Measurements from ENCODE around the gene SRPRA.
"Not testable (repeated sequence)": the region's sequence is repeated elsewhere in the genome, so short reads cannot be mapped to it uniquely, and the experiment has no call there.

The SRPRA gene, protein sequence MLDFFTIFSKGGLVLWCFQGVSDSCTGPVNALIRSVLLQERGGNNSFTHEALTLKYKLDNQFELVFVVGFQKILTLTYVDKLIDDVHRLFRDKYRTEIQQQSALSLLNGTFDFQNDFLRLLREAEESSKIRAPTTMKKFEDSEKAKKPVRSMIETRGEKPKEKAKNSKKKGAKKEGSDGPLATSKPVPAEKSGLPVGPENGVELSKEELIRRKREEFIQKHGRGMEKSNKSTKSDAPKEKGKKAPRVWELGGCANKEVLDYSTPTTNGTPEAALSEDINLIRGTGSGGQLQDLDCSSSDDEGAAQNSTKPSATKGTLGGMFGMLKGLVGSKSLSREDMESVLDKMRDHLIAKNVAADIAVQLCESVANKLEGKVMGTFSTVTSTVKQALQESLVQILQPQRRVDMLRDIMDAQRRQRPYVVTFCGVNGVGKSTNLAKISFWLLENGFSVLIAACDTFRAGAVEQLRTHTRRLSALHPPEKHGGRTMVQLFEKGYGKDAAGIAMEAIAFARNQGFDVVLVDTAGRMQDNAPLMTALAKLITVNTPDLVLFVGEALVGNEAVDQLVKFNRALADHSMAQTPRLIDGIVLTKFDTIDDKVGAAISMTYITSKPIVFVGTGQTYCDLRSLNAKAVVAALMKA

DNA sequence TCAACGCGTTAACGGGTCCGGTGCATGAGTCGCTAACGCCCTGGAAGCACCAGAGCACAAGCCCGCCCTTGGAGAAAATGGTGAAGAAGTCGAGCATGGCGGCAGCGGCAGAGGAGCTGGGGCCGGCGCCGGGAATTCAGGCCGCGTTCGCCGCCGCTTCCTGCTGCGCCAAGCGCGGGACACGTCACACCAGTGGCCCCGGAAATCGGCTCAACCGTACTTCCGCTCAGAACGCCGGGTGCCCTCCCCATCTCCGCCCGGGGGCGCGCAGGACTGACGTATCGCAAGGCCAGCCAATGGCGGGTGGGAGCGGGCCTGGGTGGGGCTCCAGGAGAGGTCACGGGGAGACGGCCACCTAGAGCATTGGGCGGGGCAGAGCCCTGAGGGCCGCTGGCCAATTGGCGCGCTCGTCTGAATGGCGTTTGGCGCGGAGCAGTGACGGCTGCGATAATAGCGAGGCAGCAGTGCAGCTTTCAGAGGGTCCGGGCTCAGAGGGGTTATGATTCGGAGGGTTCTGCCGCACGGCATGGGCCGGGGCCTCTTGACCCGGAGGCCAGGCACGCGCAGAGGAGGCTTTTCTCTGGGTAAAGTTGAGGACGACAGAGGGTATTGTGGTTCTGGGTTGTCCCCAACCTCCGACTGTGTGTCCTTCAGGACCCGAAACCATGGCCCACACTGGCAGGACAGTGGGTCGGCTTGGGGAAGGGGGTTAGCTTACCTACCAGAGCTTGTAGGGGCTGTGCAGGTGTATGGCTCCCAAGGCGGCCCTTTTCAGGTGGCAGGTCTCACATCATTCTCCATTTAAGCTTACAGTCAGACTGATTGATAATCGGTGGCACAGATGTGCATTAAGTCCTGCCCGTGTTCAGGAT lies at the start of gene SRPRA, which contains the start of gene FOXRED1:
SRPRA (minus strand) TSS at position 188 of the 872 bp plus-strand sequence; CDS start at position 97, 91 bp downstream.
FOXRED1 (plus strand) TSS at position 447 of the 872 bp plus-strand sequence; CDS start at position 500, 53 bp downstream.
- peak; percentile 100 for DNase-seq

DNA sequence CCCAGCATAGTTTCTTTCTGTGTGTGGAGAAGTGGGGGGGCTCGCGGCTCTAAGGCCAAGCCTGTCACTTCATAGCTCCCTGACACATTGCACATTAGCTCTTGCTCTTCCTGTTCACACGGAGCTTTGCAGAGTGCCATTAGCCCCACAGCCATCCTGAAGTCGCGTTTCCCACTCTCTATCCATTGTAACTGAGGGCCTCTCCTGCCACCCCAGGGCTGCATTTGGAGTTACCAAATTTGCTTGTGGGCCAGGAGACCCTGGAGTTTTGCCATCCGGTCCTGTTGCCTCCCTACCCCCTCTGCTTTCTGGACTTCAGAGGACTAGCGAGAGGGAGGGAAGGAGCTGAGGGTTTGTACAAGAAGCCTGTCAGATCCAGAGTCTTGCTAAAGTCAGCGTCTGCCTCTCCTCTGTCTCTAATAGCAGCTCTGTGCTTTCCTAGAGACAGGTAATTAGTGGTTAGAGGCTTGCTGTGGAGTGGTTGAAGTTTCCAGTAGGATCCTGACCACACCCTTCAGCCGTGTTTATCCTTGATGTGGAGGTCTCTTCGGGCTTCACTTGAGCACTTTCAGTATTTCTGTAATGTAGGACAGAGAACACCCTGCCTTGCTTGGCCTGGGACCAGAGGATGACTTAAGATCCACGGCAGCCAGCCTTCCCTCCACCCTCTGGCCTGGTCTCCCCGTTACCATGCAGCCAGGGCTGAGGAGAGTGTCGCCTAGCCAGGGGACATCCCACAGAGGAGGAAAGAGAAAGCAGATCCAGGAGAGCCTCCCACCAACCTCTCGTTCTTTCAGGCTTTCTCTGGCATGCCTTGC lies 49.3 kb upstream of the SRPRA start:
- peak; percentile 65 for DNase-seq

DNA sequence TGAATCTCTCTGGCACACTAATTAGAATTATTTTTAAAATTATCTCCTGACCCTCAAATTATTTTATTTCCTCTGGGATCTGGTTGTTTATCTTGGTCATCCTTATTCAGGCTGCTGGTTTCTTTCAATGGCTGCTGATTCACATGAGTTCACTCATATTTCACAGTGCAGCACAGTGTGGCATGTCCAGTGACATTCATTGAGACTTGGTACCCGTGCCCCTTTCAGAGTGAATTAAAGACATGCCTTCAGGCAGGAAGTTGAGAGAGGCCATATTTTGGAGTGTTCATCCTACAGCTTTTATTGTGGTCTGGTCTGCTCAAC lies 48.7 kb upstream of the SRPRA start:
- peak; percentile 27 for DNase-seq

DNA sequence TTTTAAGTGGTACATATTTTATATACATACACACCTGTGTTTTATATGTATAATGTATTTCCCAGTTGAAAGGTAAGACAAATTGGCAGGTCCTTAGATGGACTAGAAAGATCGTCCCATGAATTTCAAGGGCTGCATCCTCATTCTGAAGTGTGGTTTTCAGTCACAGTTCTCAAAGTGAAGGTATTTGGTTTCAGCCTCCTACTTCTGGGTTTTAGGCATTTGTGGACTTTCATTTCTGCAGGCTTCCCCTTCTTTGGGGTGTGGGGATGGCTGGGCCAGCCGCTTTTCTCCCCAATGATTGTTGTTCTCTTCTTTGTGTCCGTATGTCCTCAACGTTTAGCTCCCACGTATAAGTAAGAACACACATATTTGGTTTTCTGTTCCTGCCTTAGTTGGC lies 45.1 kb upstream of the SRPRA start:
- DNase-seq: no peak

DNA sequence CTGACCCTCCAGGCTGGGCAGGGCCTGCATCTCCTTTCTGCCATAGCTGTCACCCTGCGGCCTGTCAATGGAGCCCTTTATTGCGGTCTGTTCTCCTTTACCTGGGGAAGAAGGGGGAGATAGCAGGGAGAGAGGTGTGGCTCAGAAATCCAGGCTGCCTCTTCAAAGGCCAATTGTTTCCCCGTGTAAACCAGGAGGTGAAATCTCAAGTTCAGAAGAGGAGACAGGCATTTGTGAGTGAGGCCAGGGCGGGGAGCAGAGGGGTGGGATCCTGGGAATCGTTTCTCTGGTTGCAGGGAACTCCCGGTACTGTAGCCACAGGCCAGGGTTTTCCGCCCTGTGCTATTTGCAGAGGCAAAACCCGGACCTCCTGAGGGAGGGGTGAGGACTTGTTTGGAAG lies 44.3 kb upstream of the SRPRA start:
- DNase-seq: no peak

DNA sequence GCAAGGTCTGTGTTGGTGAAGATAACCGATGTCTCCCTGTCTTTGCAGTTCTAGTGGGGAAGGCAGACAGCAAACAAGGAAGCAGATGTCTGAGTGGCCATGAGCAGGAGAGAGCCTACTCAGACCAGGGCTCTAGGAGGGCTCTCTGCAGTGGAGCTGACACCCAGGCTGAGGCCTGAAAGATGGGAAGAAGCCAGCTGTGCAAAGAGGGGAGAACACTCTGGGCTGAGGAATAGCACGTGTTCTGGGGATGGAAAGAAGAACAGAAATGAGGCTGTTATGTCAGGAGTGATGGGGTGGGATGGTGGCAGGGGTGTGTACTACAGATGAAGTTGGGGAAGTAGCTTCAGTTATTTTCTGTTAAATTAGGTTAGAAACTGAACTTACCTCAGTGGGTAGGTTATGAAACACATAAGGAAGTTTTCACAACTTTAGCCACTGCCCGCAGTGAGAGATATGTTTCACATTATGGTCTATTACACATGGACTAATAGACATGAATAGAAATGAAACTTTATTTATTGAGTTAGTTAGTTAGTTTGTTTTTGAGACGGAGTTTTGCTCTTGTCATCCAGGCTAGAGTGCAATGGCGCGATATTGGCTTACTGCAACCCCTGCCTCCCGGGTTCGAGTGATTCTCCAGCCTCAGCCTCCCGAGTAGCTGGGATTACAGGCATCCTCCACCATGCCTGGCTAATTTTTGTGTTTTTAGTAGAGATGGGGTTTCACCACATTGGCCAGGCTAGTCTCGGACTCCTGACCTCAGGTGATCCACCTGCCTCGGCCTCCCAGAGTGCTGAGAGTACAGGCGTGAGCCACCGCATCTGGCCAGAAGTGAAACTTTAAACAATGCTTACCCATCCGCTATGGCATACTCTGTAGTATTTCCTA lies 43.0 kb upstream of the SRPRA start:
- DNase-seq: no peak

DNA sequence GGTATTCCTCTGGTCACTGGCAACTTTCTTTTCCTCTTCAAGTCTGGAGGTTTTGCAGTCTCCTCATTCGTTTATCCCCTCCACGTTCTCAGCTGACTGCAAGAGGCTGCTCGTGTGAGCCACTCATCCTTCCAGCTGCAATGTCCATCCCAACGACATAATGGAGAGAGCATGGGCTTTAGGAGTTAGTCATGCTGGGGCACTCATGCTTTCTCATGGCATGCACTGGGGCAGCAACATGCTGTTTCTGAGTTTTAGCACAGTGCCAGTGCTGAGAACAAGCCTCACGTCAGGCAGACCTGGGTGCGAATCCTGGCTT lies 42.3 kb upstream of the SRPRA start:
- DNase-seq: no peak

DNA sequence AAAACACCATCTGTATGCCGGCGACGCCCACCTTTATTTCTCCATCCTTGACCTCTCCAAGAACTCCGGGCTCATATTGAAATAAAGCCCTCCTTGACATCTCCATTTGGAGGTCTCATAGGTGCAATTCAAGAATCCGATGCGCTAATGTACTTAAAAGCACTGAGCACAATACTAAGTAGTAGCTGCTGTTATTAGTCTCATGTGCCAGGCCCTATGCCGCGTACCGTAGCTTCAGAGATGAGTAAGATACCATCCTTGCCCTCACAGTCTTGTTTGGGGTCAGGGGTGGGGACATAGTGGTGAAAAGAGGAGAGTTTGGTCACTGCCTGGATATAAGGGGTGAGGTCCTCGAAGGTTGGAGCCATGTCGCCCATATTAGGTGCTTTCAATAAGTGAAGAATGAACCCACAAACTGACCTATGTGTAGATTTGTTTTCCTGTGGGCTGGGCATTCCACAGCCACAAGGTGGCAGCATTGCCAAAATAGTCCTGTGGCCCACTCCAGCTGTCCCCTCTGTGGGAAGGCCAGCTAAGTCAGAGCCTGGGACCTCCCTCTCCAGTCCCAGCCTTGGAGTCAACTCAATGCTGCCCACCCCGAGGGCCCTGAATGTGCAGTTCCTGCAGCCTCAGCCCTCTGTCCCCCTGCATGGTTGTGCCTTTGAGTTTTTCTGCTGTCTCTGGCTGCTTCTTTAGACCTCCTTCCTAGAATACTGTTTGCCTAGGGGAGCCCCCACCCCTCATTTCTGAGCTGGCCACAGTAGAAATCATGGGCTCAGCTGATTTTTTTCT lies 41.7 kb upstream of the SRPRA start:
- peak; percentile 55 for DNase-seq

DNA sequence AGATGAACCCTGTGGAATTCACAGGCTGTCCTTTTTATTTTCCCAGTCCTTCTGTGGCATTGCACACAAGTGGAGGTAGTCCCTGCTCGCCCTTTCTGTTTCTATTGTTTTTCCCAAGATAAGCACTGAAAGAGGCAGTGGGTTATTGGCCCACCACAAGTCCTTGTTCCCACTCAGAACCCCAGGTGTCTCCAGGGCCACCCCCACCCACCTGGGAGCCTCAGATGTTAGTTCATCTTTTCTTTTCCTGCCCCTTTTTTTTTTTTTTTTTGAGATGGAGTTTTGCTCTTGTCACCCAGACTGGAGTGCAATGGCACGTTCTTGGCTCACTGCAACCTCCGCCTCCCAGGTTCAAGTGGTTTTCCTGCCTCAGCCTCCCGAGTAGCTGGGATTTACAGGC lies 40.1 kb upstream of the SRPRA start:
- not testable (repeated sequence) for DNase-seq

DNA sequence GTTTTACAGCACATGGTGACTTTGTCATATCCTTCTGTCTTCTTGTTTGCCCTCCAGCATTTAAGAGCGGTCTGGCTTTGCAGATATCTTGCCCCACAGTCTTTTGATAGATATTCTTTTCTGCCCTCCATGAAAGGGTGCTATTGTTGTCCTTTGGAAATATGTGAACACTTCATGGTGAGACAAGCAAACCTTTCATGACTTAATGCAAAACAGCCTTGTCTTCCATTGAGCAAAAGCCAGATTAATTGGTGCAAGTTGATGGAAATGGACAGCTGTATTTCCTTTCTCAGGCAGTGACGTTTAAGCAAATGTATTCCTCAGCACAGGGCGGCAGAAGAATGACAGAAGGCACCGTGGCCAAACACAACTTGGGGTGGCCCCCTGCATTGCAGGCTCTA lies 39.6 kb upstream of the SRPRA start:
- DNase-seq: no peak

DNA sequence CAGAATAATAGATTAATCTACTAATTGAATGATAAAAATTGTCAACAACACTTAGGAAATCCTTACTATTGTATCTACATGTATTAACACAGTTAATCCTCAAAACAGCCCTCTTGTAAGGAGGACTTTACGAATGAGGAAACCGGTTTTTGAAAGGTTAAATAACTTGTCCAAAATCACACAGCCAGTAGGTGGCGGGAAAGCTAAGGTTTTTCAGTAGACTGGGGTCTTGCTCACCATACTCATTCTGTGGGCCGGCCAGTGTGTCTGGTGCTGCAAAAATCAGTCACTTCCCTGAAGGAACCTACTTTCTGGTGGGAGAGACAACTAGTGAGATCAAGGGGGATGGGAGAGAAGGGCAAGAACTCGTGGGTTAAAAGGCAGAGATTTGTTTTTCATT lies 39.0 kb upstream of the SRPRA start:
- DNase-seq: peak; percentile 26

DNA sequence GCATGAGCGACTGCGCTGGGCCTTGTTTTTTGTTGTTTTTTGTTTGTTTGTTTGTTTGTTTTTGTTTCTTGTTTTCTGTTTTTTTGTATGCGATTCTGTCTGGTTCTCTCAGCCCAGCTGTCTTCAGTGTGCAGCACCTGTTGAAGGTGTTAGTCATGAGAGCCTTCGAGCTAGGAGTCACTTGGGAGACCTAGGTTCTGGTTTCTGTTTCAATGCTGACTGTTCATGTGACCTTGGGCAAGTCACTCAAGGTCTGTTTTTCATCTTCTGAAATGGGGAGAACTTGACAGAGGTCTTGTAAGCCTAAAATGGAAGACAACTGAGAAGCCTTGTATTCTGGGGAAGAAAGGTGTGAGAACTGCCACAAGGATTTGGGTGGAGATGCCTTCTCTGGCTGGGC lies 37.0 kb upstream of the SRPRA start:
- DNase-seq: no peak

DNA sequence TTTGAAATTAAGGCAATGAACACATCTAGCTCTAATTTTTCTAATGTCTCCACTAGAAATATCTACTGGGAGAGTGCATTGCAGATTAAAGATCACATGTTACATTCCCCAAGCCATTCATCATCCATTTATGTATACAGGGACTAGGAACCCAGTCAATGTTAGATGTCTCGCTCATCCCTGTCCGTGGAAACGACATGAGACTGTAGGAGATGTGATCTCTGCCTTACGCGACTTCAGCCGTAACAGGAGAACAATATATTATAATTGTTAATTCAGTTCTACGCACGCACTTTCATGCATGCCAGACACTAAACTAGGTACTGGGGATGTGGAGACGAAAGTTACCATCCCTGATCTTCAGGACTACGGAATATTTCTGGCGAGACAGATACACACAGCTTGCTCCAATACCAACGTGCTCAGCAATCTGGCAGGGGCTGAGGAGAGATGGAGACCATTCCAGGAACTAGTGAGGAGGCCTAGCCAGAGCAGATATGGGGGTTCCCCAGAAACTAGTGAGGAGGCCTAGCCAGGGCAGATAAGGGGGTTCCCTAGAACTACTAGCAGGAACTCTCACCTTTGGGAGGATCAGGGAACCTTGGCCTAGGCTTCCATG lies 35.9 kb upstream of the SRPRA start:
- no peak for DNase-seq

DNA sequence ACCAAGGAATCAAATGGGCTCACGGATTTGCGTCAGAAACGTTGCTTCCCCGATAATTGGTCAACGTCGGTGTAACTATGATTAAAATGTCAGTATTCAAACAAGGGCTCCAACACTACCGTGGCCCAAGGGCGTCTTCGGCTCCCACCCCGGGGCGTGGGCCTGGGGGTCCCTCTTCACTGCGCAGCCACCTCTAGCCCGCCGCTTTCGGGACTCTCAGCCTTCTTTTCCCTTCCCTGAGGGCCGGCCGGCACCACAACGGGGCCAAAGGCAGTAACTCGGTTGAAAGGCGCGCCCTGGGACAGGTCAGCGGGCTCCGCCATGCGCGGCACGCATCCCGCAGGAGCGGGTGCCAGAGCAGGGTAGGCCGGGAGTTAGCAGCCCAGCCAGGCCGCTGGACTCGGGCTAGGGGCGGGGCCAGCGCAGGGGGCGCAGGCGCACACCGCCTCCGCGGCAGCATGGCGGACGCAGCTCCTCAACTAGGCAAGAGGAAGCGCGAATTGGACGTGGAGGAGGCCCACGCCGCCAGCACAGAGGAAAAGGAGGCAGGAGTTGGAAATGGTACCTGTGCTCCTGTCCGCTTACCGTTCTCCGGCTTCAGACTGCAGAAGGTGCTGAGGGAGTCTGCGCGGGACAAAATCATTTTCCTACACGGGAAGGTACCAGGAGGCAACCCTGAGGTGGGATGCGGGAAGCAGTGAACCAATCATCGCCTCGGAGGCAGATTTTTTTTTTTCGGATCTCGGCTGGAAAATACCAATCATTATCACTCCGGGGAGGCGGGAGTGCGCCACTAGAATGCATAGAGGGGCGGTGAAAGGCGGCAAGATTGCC lies 35.1 kb upstream of the SRPRA start, which contains the start of gene DCPS:
DCPS (plus strand) TSS at position 438 of the 834 bp plus-strand sequence; CDS start at position 459, 21 bp downstream.
- DNase-seq: peak; percentile 91

DNA sequence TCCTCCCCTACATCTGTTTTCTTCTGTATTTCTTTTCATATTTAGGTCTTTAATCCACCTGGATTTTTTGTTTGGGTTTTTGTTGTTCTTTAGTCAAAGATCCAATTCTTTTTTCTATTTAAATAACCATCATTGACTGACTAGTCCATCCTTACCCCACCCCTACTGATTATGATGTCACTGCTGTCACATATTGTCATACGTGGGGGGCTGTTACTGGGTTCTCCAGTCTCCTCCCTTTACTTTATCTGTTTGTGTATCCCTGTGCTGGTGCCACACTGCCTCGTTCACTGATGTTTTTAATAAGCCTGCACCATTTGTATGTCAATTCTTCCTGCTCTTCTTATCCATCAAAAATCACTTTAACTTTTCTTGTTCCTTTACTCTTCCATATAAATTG lies 28.3 kb upstream of the SRPRA start:
- no peak for DNase-seq

DNA sequence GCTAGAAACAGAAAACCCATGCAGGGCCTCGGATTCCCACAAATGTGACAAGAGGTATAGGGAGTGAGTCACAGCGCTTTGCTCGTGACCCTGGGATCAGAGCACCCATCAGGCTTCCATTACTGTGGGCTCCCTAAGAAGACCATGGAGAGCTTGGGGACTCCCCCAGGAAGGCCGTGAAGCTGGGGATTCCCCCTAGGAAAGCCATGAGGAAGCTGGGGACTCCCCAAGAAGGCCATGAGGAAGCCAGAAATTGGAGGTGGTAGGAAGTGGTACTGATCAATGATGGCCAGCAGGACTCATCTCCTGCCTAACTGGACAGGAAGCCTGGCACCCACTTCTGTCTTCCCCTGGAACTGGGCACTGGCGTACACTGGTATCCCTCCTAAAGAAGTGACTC lies 25.0 kb upstream of the SRPRA start:
- DNase-seq: no peak

DNA sequence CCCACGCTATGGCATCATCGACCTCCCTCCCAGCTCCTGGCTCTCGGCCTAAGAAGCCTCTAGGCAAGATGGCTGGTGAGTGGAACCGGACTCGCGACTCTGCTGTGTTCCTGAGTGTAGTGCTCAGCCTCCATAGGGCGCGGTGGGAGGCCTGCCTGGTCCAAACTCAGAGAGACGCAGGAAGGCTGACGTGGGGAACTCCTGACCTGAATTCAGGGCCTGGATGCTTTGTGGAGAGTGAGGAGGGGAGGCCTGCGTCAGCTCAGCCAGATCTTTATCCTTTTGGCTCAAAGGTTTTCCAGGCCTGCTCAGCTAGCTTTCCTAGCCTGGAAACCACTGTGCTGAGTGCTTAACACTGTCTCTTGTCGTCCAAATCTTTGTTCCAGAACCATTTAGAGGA lies 22.2 kb upstream of the SRPRA start:
- DNase-seq: no peak

DNA sequence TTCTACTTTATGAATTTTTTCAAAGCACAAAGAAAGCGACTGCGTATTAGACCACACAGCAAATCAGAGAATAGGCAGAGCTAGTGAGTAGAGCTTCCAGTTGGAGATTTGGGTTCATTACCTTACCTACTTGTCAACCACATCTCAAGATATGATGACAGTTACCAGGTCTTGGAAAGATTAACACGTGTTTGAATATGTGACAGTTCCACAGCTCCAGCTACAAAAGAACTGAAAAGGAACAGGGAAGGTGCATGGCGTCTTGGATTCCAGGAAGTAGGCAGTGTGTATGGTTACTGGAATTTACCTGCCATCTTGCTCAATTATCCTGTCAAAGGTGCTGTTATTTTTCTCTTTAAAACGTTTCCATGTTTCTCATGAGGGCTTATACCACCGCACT lies 19.5 kb upstream of the SRPRA start:
- no peak for DNase-seq

DNA sequence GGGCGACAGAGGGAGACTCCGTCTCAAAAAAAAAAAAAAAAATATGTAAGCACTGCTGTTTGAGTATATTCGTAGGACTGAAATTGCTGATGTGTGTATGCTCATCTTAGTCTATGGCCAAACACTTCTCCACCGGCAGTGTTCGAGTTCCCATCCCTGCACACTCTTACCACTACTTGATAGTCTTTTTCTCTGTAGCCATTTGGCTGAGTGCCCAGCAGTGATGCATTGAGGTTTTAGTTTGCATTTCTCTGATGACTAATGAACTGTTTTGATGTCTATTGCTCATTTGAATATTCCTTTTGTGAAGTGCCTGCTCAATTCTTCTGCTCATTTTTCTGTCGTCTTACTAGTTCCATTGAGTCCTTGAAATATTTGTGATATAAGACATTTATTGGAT lies 16.1 kb upstream of the SRPRA start:
- DNase-seq: peak; percentile 89

Measured in HCEC 1CT (cell line).